Measurements from ENCODE around the gene FN1.
"Not testable (repeated sequence)": the region's sequence is repeated elsewhere in the genome, so short reads cannot be mapped to it uniquely, and the experiment has no call there.

The FN1 gene

DNA sequence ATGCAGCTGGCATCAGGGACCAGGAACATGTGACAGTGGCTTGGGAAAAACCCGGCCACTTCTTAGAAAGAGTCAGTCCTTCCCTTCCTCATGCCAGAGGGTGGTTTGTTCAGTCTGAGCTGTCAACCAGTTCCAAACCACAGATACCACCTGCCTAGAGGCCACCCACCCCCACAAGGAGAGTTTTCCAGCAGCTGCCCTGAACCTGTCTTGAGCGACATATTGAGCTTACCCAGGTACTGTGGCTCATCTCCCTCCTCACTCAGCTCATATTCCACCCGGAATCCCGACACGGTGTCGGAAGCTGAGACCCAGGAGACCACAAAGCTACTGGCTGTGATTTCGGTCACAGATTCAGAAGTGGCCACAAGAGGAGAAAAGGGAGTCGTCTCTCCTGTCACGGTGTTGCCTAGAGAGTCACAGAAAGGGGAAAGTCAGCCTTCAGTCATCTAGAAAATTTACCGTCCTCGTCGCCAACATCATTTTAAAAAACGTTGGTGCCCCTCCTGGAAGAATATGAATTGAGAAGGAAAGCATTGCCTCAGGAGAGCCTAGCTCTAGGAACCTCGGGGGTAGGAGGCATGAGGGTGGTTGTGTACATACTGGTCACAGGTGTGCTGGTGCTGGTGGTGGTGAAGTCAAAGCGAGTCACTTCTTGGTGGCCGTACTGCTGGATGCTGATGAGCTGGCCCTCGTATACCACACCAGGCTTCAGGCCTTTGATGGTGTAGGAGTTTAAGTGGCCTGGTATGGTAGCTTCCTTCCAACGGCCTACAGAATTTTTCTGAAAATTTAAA lies 26.3 kb downstream of the FN1 start:
- H3K4me3 ChIP-seq (ENCODE audit: low read depth, low read length) = no peak overlapping the region

- not testable (repeated sequence) for H3K4me3 ChIP-seq (ENCODE audit: low read depth, low read length)
Measured at GRCh38 chr2:215408441-215408840, 27.4 kb downstream of the FN1 start.

GRCh38 chr2:215407590-215408264 lies 28.1 kb downstream of the FN1 start:
- no peak overlapping the region for H3K4me3 ChIP-seq (ENCODE audit: low read depth, low read length)

- no peak overlapping the region for H3K4me3 ChIP-seq (ENCODE audit: low read depth, low read length)
Measured at GRCh38 chr2:215407061-215407460, 28.8 kb downstream of the FN1 start.

DNA sequence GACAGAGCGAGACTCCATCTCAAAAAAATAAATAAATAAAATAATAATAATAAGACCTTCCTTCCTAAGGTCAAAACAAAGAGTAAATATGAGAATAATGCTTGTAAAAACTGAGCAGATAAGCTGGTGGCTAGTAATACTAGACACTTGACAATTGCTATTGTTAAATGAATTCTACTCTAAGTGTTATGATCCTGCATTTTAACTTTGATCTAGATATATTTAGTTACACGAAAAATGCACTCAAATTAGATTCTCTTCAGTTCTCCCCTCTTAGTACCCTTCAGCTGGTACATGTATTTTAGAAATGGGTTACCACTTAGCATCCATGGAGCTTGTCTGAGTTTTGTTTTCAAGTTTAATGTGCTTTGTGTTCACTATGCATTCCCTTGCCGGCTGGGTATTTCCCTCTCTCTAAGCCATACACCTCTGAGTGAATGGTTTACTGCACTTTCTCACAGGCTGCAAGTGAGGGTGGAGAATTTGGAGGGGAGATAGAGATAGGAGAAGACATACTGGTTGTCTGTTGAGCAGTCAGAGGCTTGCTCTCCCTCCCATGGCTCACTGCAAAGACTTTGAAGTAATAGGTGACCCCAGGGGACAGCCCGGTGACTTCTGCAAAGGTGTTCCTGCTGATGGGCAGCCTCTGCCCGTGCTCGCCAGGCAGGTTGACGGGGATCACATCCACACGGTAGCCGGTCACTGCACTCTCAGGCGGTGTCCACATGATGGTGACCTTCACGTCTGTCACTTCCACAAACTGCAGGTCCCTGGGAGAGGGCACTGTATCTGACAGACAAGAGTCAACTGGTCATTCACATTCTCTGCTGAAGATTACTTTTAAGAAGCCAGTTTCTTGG lies 29.9 kb downstream of the FN1 start:
- no peak overlapping the region for H3K4me3 ChIP-seq (ENCODE audit: low read depth, low read length)

- no peak overlapping the region for H3K4me3 ChIP-seq (ENCODE audit: low read depth, low read length)
Measured at GRCh38 chr2:215404348-215405012, 31.4 kb downstream of the FN1 start.

GRCh38 chr2:215403441-215404347 lies 32.2 kb downstream of the FN1 start:
- H3K4me3 ChIP-seq (ENCODE audit: low read depth, low read length) = no peak overlapping the region

DNA sequence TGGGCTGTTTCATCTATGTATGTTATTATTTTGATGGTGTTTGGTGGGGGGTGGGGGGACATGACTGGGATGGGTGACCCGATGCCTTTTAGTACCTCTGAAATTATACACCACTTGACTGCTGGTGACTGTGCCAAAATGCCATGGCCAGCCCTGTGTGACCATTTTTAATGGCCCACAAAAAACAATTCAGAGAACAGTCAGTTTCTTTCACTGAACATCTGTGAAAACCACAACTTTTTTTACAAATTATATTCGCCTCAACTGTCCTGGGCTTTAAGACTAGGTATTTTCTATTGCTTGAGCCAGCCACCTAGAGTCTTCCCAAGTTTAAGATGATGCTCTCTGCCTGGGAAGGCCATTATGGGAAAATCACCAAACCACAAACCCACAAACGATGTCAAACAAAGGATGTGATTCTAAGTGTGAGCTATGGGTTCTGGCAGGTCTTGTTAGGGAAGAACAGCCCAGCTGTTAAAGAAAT lies 33.9 kb downstream of the FN1 start:
- no peak overlapping the region for H3K4me3 ChIP-seq (ENCODE audit: low read depth, low read length)

GRCh38 chr2:215399067-215399716 lies 36.7 kb downstream of the FN1 start:
- no peak overlapping the region for H3K4me3 ChIP-seq (ENCODE audit: low read depth, low read length)

- H3K4me3 ChIP-seq (ENCODE audit: low read depth, low read length) = no peak overlapping the region
Measured at GRCh38 chr2:215397632-215398341, 38.1 kb downstream of the FN1 start.

DNA sequence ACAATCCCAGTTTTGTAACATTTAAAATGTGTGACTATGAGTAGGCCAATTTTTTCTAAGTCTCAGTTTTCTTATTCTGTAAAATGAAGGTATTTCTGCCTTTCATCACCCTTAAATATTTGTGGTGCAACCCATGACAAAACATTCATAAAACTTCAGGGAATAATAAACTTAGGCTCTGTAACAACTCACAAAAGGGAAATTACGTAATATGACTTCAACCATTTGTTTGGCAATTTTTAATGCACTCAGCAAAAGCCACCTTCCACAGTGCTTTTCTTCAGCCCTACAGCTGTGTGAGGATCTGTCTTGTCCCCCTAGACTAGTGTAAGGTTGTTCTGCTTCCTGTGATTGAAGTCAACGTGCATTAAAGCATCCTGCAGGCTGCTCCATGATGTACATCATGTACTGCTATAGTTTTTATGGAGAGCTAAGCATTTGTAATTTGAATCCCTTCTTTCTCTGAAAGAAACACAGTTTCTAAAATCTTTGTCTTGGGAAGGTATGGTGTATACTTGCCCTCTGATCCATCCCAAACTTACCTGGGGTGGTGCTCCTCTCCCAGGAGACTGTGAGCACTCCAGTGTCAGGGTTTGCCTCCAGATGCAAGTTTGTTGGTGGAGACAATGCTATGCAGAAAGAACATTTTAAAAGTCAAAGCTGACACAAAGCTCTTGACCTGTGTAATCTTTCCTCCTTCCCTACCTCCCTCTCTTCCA lies 39.1 kb downstream of the FN1 start:
- no peak overlapping the region for H3K4me3 ChIP-seq (ENCODE audit: low read depth, low read length)

GRCh38 chr2:215395687-215396460 lies 40.0 kb downstream of the FN1 start:
- no peak overlapping the region for H3K4me3 ChIP-seq (ENCODE audit: low read depth, low read length)

DNA sequence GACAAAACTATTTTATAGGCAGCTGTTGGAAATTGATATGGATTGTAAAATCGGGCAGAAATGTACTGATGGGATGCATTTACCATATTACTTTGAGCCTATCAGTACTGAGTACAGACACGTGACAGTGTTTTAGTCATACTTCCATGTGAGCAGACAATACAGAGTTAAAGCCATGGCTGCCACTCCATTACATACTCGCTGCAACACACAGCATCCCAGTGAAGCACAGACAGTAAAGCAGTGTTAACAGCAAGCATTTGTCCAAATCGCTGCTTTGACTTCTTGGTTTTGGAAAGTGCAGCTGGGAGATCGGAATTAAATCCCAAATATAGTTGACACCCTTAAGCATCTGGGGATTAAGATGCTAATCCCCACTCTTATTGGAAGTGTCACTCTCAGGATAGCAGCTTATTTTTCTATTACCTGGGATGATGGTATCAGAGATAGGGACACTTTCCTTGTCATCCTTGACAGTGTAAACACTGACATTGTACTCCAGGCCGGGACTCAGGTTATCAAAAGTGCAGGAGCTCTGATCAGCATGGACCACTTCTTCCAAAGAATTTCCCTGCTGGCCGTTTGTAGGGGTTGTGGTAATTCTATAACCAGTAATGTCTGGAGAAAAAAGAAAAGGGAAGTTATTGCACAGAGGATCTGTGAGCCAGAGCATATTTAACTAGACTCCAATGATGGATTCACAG lies 41.6 kb downstream of the FN1 start:
- no peak overlapping the region for H3K4me3 ChIP-seq (ENCODE audit: low read depth, low read length)

DNA sequence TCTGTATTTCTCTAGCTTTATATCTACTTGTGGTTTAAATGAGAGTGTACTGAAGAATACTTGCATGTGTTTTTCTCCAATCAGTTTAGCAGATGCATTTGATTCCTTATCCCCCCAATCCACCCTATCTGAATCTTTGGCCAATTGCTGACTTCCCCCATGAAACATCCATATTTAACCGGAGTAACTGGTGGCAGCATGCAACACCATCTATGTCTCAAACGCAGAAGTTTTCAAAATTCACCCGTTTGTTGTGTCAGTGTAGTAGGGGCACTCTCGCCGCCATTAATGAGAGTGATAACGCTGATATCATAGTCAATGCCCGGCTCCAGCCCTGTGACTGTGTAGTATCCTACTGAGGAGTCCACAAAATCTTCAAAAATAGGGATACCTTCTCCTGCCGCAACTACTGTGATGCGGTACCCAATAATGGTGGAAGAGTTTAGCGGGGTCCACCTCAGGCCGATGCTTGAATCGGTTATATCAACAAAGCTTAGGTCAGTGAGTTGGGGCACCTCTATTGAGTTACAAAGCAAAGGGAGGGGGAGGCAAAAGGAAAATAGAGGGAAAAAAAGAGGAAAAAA lies 43.1 kb downstream of the FN1 start:
- H3K4me3 ChIP-seq (ENCODE audit: low read depth, low read length) = no peak overlapping the region

- H3K4me3 ChIP-seq (ENCODE audit: low read depth, low read length) = no peak overlapping the region
Measured at GRCh38 chr2:215392164-215392563, 43.7 kb downstream of the FN1 start.

GRCh38 chr2:215391531-215391930 lies 44.3 kb downstream of the FN1 start:
- no peak overlapping the region for H3K4me3 ChIP-seq (ENCODE audit: low read depth, low read length)

All from iPS-11a (cell line).